Measurements from ENCODE around the gene CCR1.

Gene CCR1

GRCh38 chr3:46208167-46208704 is at the start of gene CCR1:
CCR1 (minus strand) TSS chr3:46208313; CDS start chr3:46204313, 4,000 bp downstream.
- DNase-seq (ENCODE audit: low read depth in 3 of 3, low spot score in 1 of 3): no peak

GRCh38 chr3:46252980-46253379 is 44.9 kb upstream of the CCR1 start:
- DNase-seq (ENCODE audit: low read depth in 3 of 3, low spot score in 1 of 3): no peak

- DNase-seq (ENCODE audit: low read depth in 3 of 3, low spot score in 1 of 3): no peak
Observed at GRCh38 chr3:46245146-46245545, 37.0 kb upstream of the CCR1 start.

DNA sequence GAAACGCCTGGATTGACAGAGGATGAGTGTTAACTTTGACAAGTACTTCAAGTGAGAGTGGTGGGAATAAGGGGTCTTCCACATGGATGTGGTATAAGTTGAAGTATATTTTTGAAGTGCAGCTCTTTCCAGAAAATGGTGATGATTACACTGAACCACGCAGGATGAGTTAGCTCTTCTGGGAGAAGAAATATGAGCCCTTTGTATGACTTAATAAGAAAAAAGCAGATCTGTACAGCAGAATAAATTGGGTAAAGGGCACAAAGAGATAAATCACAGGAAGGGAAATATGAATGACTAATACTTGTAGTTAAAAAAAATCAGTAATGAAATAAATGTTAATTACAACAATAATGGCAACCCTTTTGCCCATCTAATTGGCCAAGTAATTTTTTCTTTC is 35.4 kb upstream of the CCR1 start:
- no peak for DNase-seq (ENCODE audit: low read depth in 3 of 3, low spot score in 1 of 3)

DNA sequence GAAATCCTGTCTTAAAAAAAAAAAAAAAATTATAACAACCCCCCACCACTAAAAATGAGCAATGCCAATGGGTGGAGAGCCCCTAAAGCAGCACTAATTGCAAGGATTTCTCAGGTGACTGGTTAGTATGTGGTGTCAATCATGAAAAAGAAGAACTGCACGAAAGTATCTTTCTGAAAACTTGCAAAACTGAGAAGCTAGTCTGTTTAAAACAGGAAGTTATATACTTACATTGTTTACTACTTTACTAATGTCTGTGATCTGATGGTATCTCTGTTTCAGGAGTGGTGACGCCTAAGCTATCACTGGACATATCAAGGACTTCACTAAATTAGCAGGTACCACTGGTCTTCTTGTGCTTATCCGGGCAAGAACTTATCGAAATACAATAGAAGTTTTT is 34.0 kb upstream of the CCR1 start, which contains the start of gene CCR3:
CCR3 (plus strand) TSS at position 341 of the 400 bp plus-strand sequence. CDS start 22,699 bp downstream, outside the sequence.
- no peak for DNase-seq (ENCODE audit: low read depth in 3 of 3, low spot score in 1 of 3)

DNA sequence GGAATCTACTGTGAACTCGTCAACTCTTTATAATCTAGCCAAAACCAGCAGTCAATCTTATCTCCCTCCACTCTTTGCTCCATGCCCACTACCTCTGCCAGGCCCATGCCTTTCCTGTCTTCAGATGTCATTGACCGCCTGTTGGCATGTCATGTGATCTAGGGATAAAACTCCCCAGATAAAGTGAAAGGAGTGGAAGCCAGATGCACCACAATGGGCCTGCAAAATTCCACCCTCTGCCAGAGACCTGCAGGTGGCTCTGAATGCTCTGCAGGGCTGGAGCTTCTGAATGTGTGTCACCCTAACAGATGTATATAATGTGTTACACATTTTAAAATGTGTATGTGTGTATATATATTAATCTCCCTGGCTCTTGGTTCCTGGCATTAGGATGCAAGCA is 31.8 kb upstream of the CCR1 start:
- no peak for DNase-seq (ENCODE audit: low read depth in 3 of 3, low spot score in 1 of 3)

DNA sequence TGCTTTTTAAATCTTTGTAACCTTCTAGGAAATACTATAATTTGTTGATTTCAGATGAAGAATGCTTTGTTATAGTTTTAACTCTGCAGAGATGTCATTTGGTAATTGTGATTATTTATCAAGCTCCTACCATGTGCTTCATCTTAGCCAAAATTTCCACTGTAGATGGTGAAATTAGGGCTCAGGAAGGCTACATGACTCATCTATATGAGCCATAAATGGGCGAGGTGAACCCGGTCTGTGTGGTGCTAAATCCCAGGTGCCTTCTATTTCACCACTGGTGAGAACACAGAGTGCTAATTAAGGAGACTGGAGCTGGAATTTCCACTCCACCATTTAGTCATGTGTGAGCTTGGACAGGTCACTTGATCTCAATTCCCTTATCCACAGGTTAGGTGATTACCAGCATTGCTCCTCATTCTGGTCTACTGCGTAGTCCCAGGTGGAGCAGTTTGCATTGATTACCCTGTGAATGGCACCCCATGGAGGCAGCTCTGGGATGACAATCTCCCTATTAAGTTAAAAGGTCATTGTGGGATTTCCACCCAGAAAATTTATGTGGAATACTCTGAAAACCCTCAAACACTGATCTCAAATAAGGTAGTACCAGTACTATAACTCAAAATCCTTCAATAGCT is 31.3 kb upstream of the CCR1 start:
- no peak for DNase-seq (ENCODE audit: low read depth in 3 of 3, low spot score in 1 of 3)

DNA sequence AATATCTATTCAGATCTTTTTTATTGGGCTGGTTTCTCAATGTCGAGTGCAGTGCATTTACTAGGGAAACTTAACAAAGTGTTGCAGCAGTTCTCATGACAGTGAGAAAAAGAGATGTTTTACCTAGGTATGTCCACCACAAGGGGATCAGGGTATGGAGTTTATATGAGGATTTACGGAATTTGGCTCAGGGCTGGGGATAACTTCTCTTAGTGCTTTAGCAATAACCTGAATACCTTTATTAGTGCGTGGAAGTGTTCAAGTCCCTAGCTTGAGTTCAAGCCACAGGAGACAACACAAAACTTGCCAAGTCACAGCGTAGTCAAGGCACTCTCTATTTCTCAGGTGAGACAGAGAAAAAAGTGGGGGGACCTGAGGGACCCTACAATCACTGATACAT is 30.3 kb upstream of the CCR1 start:
- DNase-seq (ENCODE audit: low read depth in 3 of 3, low spot score in 1 of 3): no peak

DNA sequence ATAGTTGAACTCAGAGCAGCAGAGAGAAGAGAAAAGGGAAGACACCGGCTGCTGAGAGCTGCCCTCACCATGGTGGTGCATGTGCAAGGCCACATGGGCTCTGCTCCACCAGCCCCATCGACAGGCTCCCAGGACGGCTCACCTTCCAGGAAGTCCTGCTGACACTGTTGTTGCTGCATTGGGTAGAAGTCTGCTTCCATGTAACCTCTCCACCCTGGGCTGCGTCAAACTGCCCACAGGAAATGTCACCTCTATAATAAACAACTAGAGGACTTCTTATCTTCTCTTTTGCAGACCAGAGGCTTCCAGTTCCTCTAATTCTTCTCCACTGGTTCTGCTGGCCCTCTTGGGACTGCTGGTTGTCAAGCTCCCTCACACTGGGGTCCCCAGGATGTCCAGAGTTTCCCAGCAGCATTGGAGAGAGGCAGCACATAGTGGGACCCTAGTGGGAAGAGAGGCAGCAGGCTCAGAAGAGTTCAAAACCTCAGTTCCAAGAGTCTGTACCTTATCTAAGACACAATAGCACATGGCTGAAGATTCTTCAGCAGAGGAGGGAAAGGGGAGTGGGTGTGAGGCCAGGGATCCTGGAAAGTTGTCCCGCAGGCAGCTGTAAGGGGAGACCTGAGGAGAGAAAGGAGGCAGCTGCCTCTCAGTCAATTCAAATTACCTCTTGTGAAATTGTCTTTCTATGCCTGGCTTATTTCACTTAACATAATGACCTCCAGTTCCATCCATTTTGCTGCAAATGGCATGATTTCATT is 28.4 kb upstream of the CCR1 start:
- DNase-seq (ENCODE audit: low read depth in 3 of 3, low spot score in 1 of 3): no peak

- no peak for DNase-seq (ENCODE audit: low read depth in 3 of 3, low spot score in 1 of 3)
Observed at GRCh38 chr3:46235425-46235824, 27.3 kb upstream of the CCR1 start.

DNA sequence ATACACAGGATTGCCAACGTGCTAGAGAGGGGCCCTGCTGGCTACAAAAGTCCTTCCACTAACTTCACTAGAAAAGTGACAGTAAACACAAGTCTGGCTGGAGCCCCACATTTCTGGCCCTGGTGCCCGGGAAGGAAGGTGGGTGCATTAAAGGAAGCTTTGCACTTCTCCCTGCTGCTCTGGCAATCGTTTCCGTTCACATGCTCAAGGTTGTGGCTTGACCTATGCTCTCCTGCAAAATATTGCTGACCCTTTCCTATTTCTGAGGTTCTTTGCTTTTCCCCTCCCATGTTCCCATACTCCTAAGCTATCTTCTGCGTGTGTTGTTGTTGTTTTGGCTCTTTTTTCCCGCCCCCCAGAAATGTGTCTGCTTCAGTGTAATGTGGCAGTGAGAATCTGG is 25.1 kb upstream of the CCR1 start:
- DNase-seq (ENCODE audit: low read depth in 3 of 3, low spot score in 1 of 3): no peak

DNA sequence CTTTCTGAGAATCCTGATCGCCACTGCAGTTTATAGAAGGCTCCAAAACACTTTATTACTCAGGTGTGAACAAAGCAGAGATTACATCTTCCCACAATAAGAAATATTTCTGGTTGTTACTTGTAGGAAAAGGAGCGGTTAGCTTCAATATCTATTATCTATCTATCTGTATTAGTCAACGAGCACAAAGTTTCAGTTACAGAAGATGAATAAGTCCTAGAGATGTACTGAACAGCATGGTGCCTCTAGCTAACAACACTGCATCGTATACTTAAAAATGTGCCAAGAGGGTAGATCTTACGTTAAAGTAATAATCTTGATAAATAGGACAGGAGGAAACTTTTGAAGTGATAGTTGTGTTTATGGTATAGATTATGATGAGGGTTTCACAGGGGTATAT is 23.2 kb upstream of the CCR1 start:
- DNase-seq (ENCODE audit: low read depth in 3 of 3, low spot score in 1 of 3): no peak

DNA sequence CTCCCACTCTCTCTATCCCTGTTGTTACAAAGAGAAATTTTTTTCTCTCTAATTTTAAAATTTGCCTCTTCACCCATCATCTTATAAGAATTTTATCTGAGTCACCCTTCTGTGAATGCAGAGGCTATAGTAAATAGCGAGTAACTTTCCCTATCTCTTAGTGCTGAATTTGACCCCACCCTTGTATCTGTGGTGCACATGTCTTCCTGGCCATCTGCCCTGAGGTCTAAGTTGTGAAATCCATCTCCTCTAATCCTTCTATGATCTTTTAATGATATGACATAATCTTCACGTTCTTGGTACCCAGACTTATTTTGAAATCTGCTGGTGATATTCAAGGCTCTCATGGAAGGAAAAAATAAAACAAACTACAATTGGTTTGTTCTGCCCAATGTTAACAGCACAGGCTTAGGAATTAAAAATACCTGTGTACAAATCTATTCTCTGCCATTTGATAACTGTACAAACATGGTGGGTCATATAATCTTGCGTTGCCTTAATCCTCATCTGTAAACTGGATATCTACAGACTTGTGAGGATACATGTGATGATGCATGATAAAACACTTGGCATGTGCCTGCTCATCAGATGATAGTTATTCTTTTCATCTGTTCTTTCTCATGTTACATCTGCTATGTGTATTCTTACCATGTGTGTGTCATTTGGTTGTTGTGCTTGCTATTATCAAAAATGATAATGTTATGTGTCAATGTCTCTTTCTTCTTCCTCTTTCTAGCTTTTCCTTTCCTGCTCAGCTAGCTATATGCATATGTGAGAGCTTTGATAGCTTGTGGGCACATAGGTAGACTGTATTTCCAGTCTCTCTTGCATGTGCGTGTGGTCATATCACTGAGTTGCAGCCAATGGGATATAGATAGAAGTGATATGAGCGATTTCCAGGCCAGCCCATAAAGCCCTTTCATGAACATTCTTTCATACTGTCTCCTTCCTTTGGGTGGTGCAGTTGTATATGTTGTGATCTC is 20.4 kb upstream of the CCR1 start:
- no peak for DNase-seq (ENCODE audit: low read depth in 3 of 3, low spot score in 1 of 3)

- DNase-seq (ENCODE audit: low read depth in 3 of 3, low spot score in 1 of 3): no peak
Observed at GRCh38 chr3:46222435-46223161, 14.5 kb upstream of the CCR1 start.

DNA sequence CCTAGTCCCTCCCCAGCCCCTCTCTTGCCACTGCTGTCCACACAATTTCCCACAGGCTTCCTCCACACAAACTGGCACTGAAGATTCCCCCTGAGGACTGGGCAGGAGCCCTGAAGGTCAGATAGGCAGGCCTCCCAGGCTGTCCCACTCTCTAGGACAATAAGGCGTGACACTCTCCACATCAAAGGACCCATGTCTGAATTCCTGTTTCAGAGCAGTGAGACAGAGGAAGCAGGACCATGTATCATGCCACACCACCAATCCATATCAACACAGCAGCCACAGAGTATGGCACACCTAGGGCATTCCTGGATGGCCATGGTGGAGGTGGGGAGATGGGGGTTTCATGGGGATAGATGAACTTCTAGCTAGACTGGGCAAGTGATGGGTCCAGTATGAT is 13.8 kb upstream of the CCR1 start:
- no peak for DNase-seq (ENCODE audit: low read depth in 3 of 3, low spot score in 1 of 3)

DNA sequence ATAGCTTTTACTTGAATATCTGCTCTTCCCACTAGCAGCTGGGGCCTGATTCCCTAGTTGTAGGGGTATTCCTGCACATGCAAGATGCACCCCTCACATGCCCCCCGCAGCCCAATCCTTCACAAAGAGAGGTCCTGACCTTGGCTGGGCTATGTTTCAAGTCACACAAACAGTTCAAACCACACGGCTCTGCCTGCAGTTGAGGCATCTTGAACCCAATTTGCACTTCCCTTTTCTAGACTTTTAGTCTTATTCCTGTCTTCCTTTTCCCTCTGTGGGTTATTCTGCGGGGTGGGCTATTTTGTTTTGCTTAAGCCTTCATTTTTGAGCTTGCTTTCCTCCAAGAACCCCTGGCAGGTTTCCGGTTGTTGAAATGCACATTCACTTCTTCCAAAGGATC is 13.3 kb upstream of the CCR1 start:
- no peak for DNase-seq (ENCODE audit: low read depth in 3 of 3, low spot score in 1 of 3)

- no peak for DNase-seq (ENCODE audit: low read depth in 3 of 3, low spot score in 1 of 3)
Observed at GRCh38 chr3:46218196-46218709, 10.1 kb upstream of the CCR1 start.

- no peak for DNase-seq (ENCODE audit: low read depth in 3 of 3, low spot score in 1 of 3)
Observed at GRCh38 chr3:46215810-46216414, 7.8 kb upstream of the CCR1 start.

DNA sequence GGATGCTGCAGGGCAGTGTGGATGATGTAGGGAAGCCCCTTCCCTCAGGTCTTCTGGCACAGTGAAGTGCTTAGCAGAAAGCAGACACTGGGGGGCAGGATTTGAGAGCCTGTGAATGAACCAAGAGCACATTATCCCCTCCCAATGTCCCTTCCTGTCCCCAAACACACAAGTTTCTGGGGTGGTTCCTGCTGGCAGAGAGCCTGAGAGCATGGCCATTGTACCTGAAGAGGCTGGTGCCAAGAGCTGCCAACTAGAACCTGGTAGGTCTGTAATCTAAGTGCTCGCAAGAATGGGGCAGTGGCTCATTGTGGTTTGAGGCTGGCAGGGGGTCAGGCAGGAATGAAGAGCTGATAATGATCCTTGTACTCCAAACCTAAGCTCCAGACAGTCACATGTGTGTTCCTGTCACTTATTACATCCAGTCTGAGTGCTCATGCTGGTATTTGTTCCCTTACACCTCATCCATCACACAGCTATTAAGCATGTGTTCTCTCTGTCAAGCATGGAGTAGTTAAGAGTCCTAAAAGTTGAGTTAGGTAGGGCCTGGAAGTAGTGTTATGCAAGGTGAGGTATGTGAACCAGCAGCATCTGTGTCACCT is 6.7 kb upstream of the CCR1 start:
- DNase-seq (ENCODE audit: low read depth in 3 of 3, low spot score in 1 of 3): no peak

GRCh38 chr3:46213201-46213600 is 5.1 kb upstream of the CCR1 start:
- no peak for DNase-seq (ENCODE audit: low read depth in 3 of 3, low spot score in 1 of 3)
